ENCODE results near the gene GDF11. TPM values are rescaled to one million over a fixed set of nuclear protein-coding genes. Genes with fewer than 3 reads are reported as not detected.

The GDF11 gene
- total and polyA plus RNA-seq, 7 experiments from 2014 or later: 0.79 to 16.2 (median 6.9) TPM

GRCh38 chr12:55725556-55725955 lies 17.4 kb upstream of the GDF11 start:
- peaks cover 13 to 20% of the 10 kb centered on the region in 2 donors for H3K4me1 ChIP-seq (ENCODE audit: control insufficient read depth in 2 of 2, insufficient read depth in 2 of 2, low read length in 2 of 2)
- H3K9me3 Mint-ChIP-seq: no peaks in the 10 kb centered on the region
- ChIA-PET CTCF (interaction anchor here (1.3 to 3.7 kb wide), 4 partner anchors 8 to 92 kb away, joined by 4 to 44 read pairs (median 6); partner anchors contain the start of genes ORMDL2 and SARNP), POLR2A (interaction anchor here (1.4 to 4.1 kb wide), 2 partner anchors 9 to 12 kb away, joined by 8 to 29 read pairs; partner anchors contain the start of gene BLOC1S1)
- H3K27me3 ChIP-seq (ENCODE audit: control insufficient read depth in 2 of 2, insufficient read depth in 2 of 2, low read length in 2 of 2): no peaks in the 10 kb centered on the region
- H3K27ac Mint-ChIP-seq: peak overlapping the region in 7 of 9 donors; percentile 9 to 80 (median 52)
- peak overlapping the region in 2 of 10 donors; percentile 41 to 74 for H3K4me3 Mint-ChIP-seq
- H3K27ac ChIP-seq (ENCODE audit: low read depth, low read length): no peak overlapping the region
- ATAC-seq: no peak
- H3K4me1 Mint-ChIP-seq: peaks cover 29 to 41% (median 35%) of the 10 kb centered on the region in 7 donors
- no peak overlapping the region for H3K4me3 ChIP-seq (ENCODE audit: low read length)
- H3K27me3 Mint-ChIP-seq: no peaks in the 10 kb centered on the region
- intact Hi-C loops (cut with micrococcal nuclease): no loop called here
- no peak for DNase-seq
- peaks cover 0 to 12% (median 0%) of the 10 kb centered on the region in 5 donors for H3K36me3 Mint-ChIP-seq
- H3K9me3 ChIP-seq (ENCODE audit: control insufficient read depth in 2 of 3, low read length in 3 of 3): no peaks in the 10 kb centered on the region
- peaks cover 0 to 1% (median 0%) of the 10 kb centered on the region in 3 experiments for H3K36me3 ChIP-seq (ENCODE audit: control insufficient read depth in 2 of 3, insufficient read depth in 3 of 3, low read length in 3 of 3)

GRCh38 chr12:55726971-55727370 lies 16.0 kb upstream of the GDF11 start:
- H3K4me3 ChIP-seq (ENCODE audit: low read length): no peak overlapping the region
- Mint-ChIP-seq H3K4me1 (peaks cover 33 to 46% (median 38%) of the 10 kb centered on the region in 7 donors), H3K9me3 (no peaks in the 10 kb centered on the region), H3K4me3 (peak overlapping the region; percentile 64 to 94 (median 78)), H3K36me3 (peaks cover 0 to 12% (median 0%) of the 10 kb centered on the region in 5 donors), H3K27me3 (no peaks in the 10 kb centered on the region), H3K27ac (peak overlapping the region; percentile 49 to 88 (median 84))
- CTCF ChIA-PET: interaction anchor here (1.2 kb wide), 1 partner anchor 10 kb away, joined by 5 read pairs; no protein-coding TSS in a partner anchor
- H3K4me1 ChIP-seq (ENCODE audit: control insufficient read depth in 2 of 2, insufficient read depth in 2 of 2, low read length in 2 of 2): peaks cover 13 to 20% of the 10 kb centered on the region in 2 donors
- H3K27me3 ChIP-seq (ENCODE audit: control insufficient read depth in 2 of 2, insufficient read depth in 2 of 2, low read length in 2 of 2): no peaks in the 10 kb centered on the region
- intact Hi-C loops (cut with micrococcal nuclease): no loop called here
- ATAC-seq (no peak), DNase-seq (no peak)
- H3K9me3 ChIP-seq (ENCODE audit: control insufficient read depth in 2 of 3, low read length in 3 of 3): no peaks in the 10 kb centered on the region
- no peaks in the 10 kb centered on the region for H3K36me3 ChIP-seq (ENCODE audit: control insufficient read depth in 2 of 3, insufficient read depth in 3 of 3, low read length in 3 of 3)
- peak overlapping the region; percentile 23 for H3K27ac ChIP-seq (ENCODE audit: low read depth, low read length)
- POLR2A ChIA-PET: no interaction called here

GRCh38 chr12:55727643-55728185 lies 15.2 kb upstream of the GDF11 start:
- POLR2A ChIA-PET: interaction anchor here (0.6 kb wide), 1 partner anchor 100 kb away, joined by 3 read pairs; no protein-coding TSS in a partner anchor
- Mint-ChIP-seq H3K27me3 (no peaks in the 10 kb centered on the region), H3K4me3 (peak overlapping the region; percentile 64 to 94 (median 78)), H3K4me1 (peaks cover 33 to 46% (median 38%) of the 10 kb centered on the region in 7 donors), H3K36me3 (peaks cover 0 to 12% (median 0%) of the 10 kb centered on the region in 5 donors), H3K9me3 (no peaks in the 10 kb centered on the region), H3K27ac (peak overlapping the region; percentile 78 to 88 (median 85))
- peak overlapping the region; percentile 74 for H3K27ac ChIP-seq (ENCODE audit: low read depth, low read length)
- H3K9me3 ChIP-seq (ENCODE audit: control insufficient read depth in 2 of 3, low read length in 3 of 3): no peaks in the 10 kb centered on the region
- ATAC-seq: no peak
- intact Hi-C loops (cut with micrococcal nuclease): loop anchor here in 1 of 2 donors (2.0 kb wide), 2 partner anchors 81 to 201 kb away; no protein-coding TSS in a partner anchor
- peaks cover 13 to 20% of the 10 kb centered on the region in 2 donors for H3K4me1 ChIP-seq (ENCODE audit: control insufficient read depth in 2 of 2, insufficient read depth in 2 of 2, low read length in 2 of 2)
- no peaks in the 10 kb centered on the region for H3K36me3 ChIP-seq (ENCODE audit: control insufficient read depth in 2 of 3, insufficient read depth in 3 of 3, low read length in 3 of 3)
- H3K27me3 ChIP-seq (ENCODE audit: control insufficient read depth in 2 of 2, insufficient read depth in 2 of 2, low read length in 2 of 2): no peaks in the 10 kb centered on the region
- peak overlapping the region; percentile 97 for H3K4me3 ChIP-seq (ENCODE audit: low read length)
- CTCF ChIA-PET: interaction anchor here (1.2 kb wide), 1 partner anchor 10 kb away, joined by 5 read pairs; no protein-coding TSS in a partner anchor
- DNase-seq: no peak

- Mint-ChIP-seq H3K27me3 (no peaks in the 10 kb centered on the region), H3K4me3 (peak overlapping the region; percentile 64 to 94 (median 80)), H3K36me3 (peaks cover 0 to 10% (median 0%) of the 10 kb centered on the region in 5 donors), H3K9me3 (no peaks in the 10 kb centered on the region), H3K4me1 (peaks cover 33 to 46% (median 38%) of the 10 kb centered on the region in 7 donors), H3K27ac (peak overlapping the region in 7 of 9 donors; percentile 40 to 88 (median 70))
- ChIA-PET POLR2A (interaction anchor here (0.6 to 2.6 kb wide), 4 partner anchors 10 to 199 kb away, joined by 3 to 31 read pairs (median 14); partner anchors contain the start of genes BLOC1S1 and PYM1), CTCF (interaction anchor here (2.3 kb wide), 1 partner anchor 10 kb away, joined by 32 read pairs; no protein-coding TSS in a partner anchor)
- ATAC-seq (peak; percentile 2), DNase-seq (peak in 1 of 9 donors; percentile 52)
- H3K9me3 ChIP-seq (ENCODE audit: control insufficient read depth in 2 of 3, low read length in 3 of 3): no peaks in the 10 kb centered on the region
- H3K27ac ChIP-seq (ENCODE audit: low read depth, low read length): peak overlapping the region; percentile 74
- H3K4me1 ChIP-seq (ENCODE audit: control insufficient read depth in 2 of 2, insufficient read depth in 2 of 2, low read length in 2 of 2): peaks cover 13 to 20% of the 10 kb centered on the region in 2 donors
- no peaks in the 10 kb centered on the region for H3K36me3 ChIP-seq (ENCODE audit: control insufficient read depth in 2 of 3, insufficient read depth in 3 of 3, low read length in 3 of 3)
- H3K27me3 ChIP-seq (ENCODE audit: control insufficient read depth in 2 of 2, insufficient read depth in 2 of 2, low read length in 2 of 2): no peaks in the 10 kb centered on the region
- peak overlapping the region; percentile 97 for H3K4me3 ChIP-seq (ENCODE audit: low read length)
- intact Hi-C loops (cut with micrococcal nuclease): loop anchor here in 1 of 2 donors (2.0 kb wide), 2 partner anchors 82 to 200 kb away; no protein-coding TSS in a partner anchor
These were observed 14.6 kb upstream of the GDF11 start for GRCh38 chr12:55728186-55728938.

GRCh38 chr12:55728939-55729818 lies 13.7 kb upstream of the GDF11 start, which contains the start of gene CD63:
Gene CD63, minus strand, starts transcription at chr12:55729009. Its CDS starts 668 bp downstream, at chr12:55728341.
- intact Hi-C loops (cut with micrococcal nuclease): loop anchor here (1.0 to 2.0 kb wide), 3 partner anchors 13 to 200 kb away; partner anchors contain the start of gene BLOC1S1 (in 2 of the 2)
- H3K27ac ChIP-seq (ENCODE audit: low read depth, low read length): peak within 1 kb of the TSS; percentile 74
- H3K9me3 ChIP-seq (ENCODE audit: control insufficient read depth in 2 of 3, low read length in 3 of 3): no peaks in the 10 kb centered on the region
- H3K27me3 ChIP-seq (ENCODE audit: control insufficient read depth in 2 of 2, insufficient read depth in 2 of 2, low read length in 2 of 2): no peaks in the 10 kb centered on the region
- H3K9me3 Mint-ChIP-seq: no peaks in the 10 kb centered on the region
- peak in 6 of 9 donors; percentile 26 to 86 (median 38) for DNase-seq
- H3K36me3 ChIP-seq (ENCODE audit: control insufficient read depth in 2 of 3, insufficient read depth in 3 of 3, low read length in 3 of 3): no peaks in the 10 kb centered on the region
- peak within 1 kb of the TSS; percentile 97 for H3K4me3 ChIP-seq (ENCODE audit: low read length)
- peak; percentile 75 for ATAC-seq
- peaks cover 0 to 10% (median 0%) of the 10 kb centered on the region in 5 donors for H3K36me3 Mint-ChIP-seq
- ChIA-PET POLR2A (interaction anchor here (0.8 to 2.6 kb wide), 11 partner anchors 8 to 480 kb away, joined by 3 to 31 read pairs (median 4); partner anchors contain the start of genes BLOC1S1, DNAJC14, ORMDL2 and PYM1), CTCF (interaction anchor here (1.1 to 2.3 kb wide), 3 partner anchors 10 to 67 kb away, joined by 3 to 32 read pairs (median 3); no protein-coding TSS in a partner anchor)
- peaks cover 33 to 46% (median 38%) of the 10 kb centered on the region in 7 donors for H3K4me1 Mint-ChIP-seq
- peak within 1 kb of the TSS; percentile 81 to 95 (median 91) for H3K27ac Mint-ChIP-seq
- H3K4me3 Mint-ChIP-seq: peak within 1 kb of the TSS; percentile 73 to 94 (median 90)
- no peaks in the 10 kb centered on the region for H3K27me3 Mint-ChIP-seq
- peaks cover 13 to 20% of the 10 kb centered on the region in 2 donors for H3K4me1 ChIP-seq (ENCODE audit: control insufficient read depth in 2 of 2, insufficient read depth in 2 of 2, low read length in 2 of 2)

Measured in naive thymus-derived CD4-positive, alpha-beta T cell (primary cell).